ENCODE measurements around the gene PHOSPHO2.

GRCh38 chr2:169711751-169712509, 17.7 kb downstream of the PHOSPHO2 start:
- TF ChIP-seq POLR2A (IDR thresholded peaks at IDR 0.05) (no peak), CTCF (IDR thresholded peaks at IDR 0.05) (no peak), POLR2AphosphoS5 (IDR thresholded peaks at IDR 0.05) (no peak)
